IMR-90 (cell line): ENCODE measurements around the gene GATA3. TPM values are rescaled to one million over a fixed set of nuclear protein-coding genes. Genes with fewer than 3 reads are reported as not detected.

Experiments
- ATAC-seq: fragments of 200-7000 bp; cut with Tn5 transposase; 2 replicates; pipeline ENCODE4 v1.9.1; 2020; ENCODE audit warnings: low read depth, mild to moderate bottlenecking, moderate library complexity
- BruUV-seq: library from RNA; stranded (reverse); fragments of 400-500 nt; replicated peaks from 2 replicates; lab custom pipeline; 2021; lab: Mats Ljungman, UMichigan
- CTCF ChIA-PET: fragments of 300-600 bp; formaldehyde crosslinking; extraction: SDS; loops from one replicate; lab custom pipeline; 2021; ENCODE audit warnings: antibody characterized with exemption; lab: Yijun Ruan, JAX
- POLR2A ChIA-PET: fragments of 300-600 bp; sonication (Branson Sonifier 250); formaldehyde crosslinking; loops from one replicate; lab custom pipeline; 2022; ENCODE audit warnings: antibody characterized with exemption; ENCODE audit not compliant: unreplicated experiment; lab: Charles Lee
- DNase-seq: peaks from one replicate; pipeline ENCODE4 v3.0.0; 2013
- H2AFZ ChIP-seq: replicated peaks from 2 replicates; pipeline ENCODE3; 2013; ENCODE audit warnings: low read length, mild to moderate bottlenecking; ENCODE audit not compliant: poor library complexity
- H2AK5ac ChIP-seq: 2 replicates; pipeline ENCODE4 v1.6.1; 2013; ENCODE audit warnings: low read depth, low read length, inconsistent platforms
- H2AK9ac ChIP-seq: replicated peaks from 2 replicates; pipeline ENCODE3; 2013; ENCODE audit warnings: mild to moderate bottlenecking, low read depth, low read length, moderate library complexity; ENCODE audit not compliant: poor library complexity
- H2BK120ac ChIP-seq: 2 replicates; pipeline ENCODE4 v1.6.1; 2013; ENCODE audit warnings: low read depth, low read length, inconsistent platforms
- H2BK15ac ChIP-seq: 3 replicates; pipeline ENCODE4 v1.6.1; 2013; ENCODE audit warnings: low read depth, low read length, inconsistent platforms
- H2BK20ac ChIP-seq: 2 replicates; pipeline ENCODE4 v1.6.1; 2013; ENCODE audit warnings: low read depth, mild to moderate bottlenecking, inconsistent platforms, low read length, moderate library complexity
- H2BK5ac ChIP-seq: 2 replicates; pipeline ENCODE4 v1.6.1; 2013; ENCODE audit warnings: mild to moderate bottlenecking, low read depth, low read length, inconsistent platforms; ENCODE audit not compliant: poor library complexity, severe bottlenecking
- H3K14ac ChIP-seq: replicated peaks from 2 replicates; pipeline ENCODE4 v1.6.1; 2013; ENCODE audit warnings: low read depth, low read length, inconsistent platforms
- H3K18ac ChIP-seq: 2 replicates; pipeline ENCODE4 v1.6.1; 2013; ENCODE audit warnings: low read depth, low read length, control low read depth
- H3K23ac ChIP-seq: 2 replicates; pipeline ENCODE4 v1.6.1; 2013; ENCODE audit warnings: low read depth, low read length, inconsistent platforms
- H3K27ac ChIP-seq: 2 replicates; pipeline ENCODE4 v1.5.1; 2013; ENCODE audit warnings: mild to moderate bottlenecking, control low read depth, low read length; ENCODE audit not compliant: insufficient read depth
- H3K27me3 ChIP-seq: 2 replicates; pipeline ENCODE4 v1.6.1; 2013; ENCODE audit warnings: low read length; ENCODE audit not compliant: control insufficient read depth, insufficient read depth
- H3K36me3 ChIP-seq: 2 replicates; pipeline ENCODE4 v1.6.1; 2013; ENCODE audit warnings: low read length, mixed read lengths; ENCODE audit not compliant: control insufficient read depth, insufficient read depth
- H3K4ac ChIP-seq: 2 replicates; pipeline ENCODE4 v1.6.1; 2013; ENCODE audit warnings: low read depth, low read length, inconsistent platforms
- H3K4me1 ChIP-seq: 2 replicates; pipeline ENCODE4 v1.6.1; 2013; ENCODE audit warnings: low read length, mixed read lengths; ENCODE audit not compliant: control insufficient read depth, insufficient read depth
- H3K4me2 ChIP-seq: 2 replicates; pipeline ENCODE4 v1.6.1; 2013; ENCODE audit warnings: low read depth, mild to moderate bottlenecking, control low read depth, low read length, moderate library complexity
- H3K4me3 ChIP-seq: 2 replicates; pipeline ENCODE4 v1.5.1; 2013; ENCODE audit warnings: low read depth, mild to moderate bottlenecking, control low read depth, low read length, moderate library complexity; ENCODE audit not compliant: insufficient read depth
- H3K56ac ChIP-seq: 2 replicates; pipeline ENCODE4 v1.6.1; 2013; ENCODE audit warnings: low read length, inconsistent platforms; ENCODE audit not compliant: insufficient read depth; ENCODE audit errors: extremely low read depth
- H3K79me1 ChIP-seq, 2 experiments: 2 replicates each; pipeline ENCODE4 v1.6.1; 2013; ENCODE audit warnings: low read length in 2 of 2, inconsistent platforms in 1 of 2, low read depth in 1 of 2
- H3K9ac ChIP-seq: 2 replicates; pipeline ENCODE4 v1.6.1; 2013; ENCODE audit warnings: low read depth, low read length, control low read depth
- H3K9me1 ChIP-seq: 2 replicates; pipeline ENCODE4 v1.6.1; 2013; ENCODE audit warnings: low read length, inconsistent platforms; ENCODE audit not compliant: insufficient read depth
- H3K9me3 ChIP-seq: 2 replicates; pipeline ENCODE4 v1.6.1; 2013; ENCODE audit warnings: low read length; ENCODE audit not compliant: control insufficient read depth, insufficient read depth
- H4K20me1 ChIP-seq: 2 replicates; pipeline ENCODE4 v1.6.1; 2013; ENCODE audit warnings: low read length, inconsistent platforms; ENCODE audit not compliant: insufficient read depth
- H4K5ac ChIP-seq: 2 replicates; pipeline ENCODE4 v1.6.1; 2013; ENCODE audit warnings: mild to moderate bottlenecking, low read depth, low read length, control low read depth
- H4K8ac ChIP-seq, 2 experiments: 2 replicates each; pipeline ENCODE4 v1.6.1; 2013; ENCODE audit warnings: low read depth in 2 of 2, low read length in 2 of 2, control low read depth in 1 of 2, inconsistent platforms in 1 of 2
- H4K91ac ChIP-seq: 2 replicates; pipeline ENCODE4 v1.6.1; 2013; ENCODE audit warnings: low read depth, low read length, inconsistent platforms; ENCODE audit not compliant: insufficient read depth
- MAZ ChIP-seq: IDR thresholded peaks from 2 replicates; pipeline ENCODE4 v1.6.1; 2012; ENCODE audit warnings: low read depth, mild to moderate bottlenecking, low read length, improper control_type of control experiment, moderate library complexity, borderline replicate concordance
- POLR2A ChIP-seq: IDR thresholded peaks from 2 replicates; pipeline ENCODE4 v1.6.1; 2012; ENCODE audit warnings: mild to moderate bottlenecking, low read depth, low read length
- WGBS, 2 experiments: methylation state at CpG; one replicate each; pipeline versions ENCODE4 v1.1.5 to v1.1.7; 2013; ENCODE audit warnings: missing lambda C conversion rate in 2 of 2; ENCODE audit not compliant: insufficient read length in 1 of 2; ENCODE audit errors: extremely low coverage in 2 of 2; 5-methylcytosine and 5-hydroxymethylcytosine counted together
- dilution Hi-C: fragments of 300-500 bp; cut with HindIII; formaldehyde crosslinking; loops from one replicate; pipeline ENCODE4 v1.14.3; 2018; ENCODE audit warnings: low sequenced_read_pairs; ENCODE audit not compliant: unreplicated experiment
- in situ Hi-C: fragments of 300-500 bp; cut with MboI; formaldehyde crosslinking; loops from 3 replicates; pipeline ENCODE4 v1.14.3; 2019; ENCODE audit warnings: low sequenced_read_pairs, inconsistent platforms, mixed read lengths
- intact Hi-C: fragments of 100-400 bp; cut with micrococcal nuclease; formaldehyde crosslinking; loops from 2 replicates; pipeline ENCODE4 v1.10.0; 2022
- polyA plus RNA-seq, 3 experiments: library from polyadenylated mRNA; depleted of rRNA; stranded (reverse); fragments of >200 nt; gene quantifications; 2 replicates each; pipeline ENCODE4 v1.2.3, GENCODE V29; 2012; ENCODE audit warnings: low replicate concordance in 1 of 3
- total RNA-seq: library from RNA; depleted of rRNA; stranded (reverse); fragments of >200 nt; gene quantifications from 2 replicates; pipeline ENCODE4 v1.2.3, GENCODE V29; 2012
- TF ChIP-seq, protein P1 (sequence below): fragments of 150-350 bp; IDR thresholded peaks from 2 replicates; pipeline ENCODE4 v1.6.1; 2016; ENCODE audit warnings: low read depth, mild to moderate bottlenecking, low read length, moderate library complexity, borderline replicate concordance
- TF ChIP-seq, protein P2 (sequence below): conservative IDR thresholded peaks from 2 replicates; pipeline ENCODE4 v1.5.1; 2012; ENCODE audit warnings: mild to moderate bottlenecking, low read depth, low read length, improper control_type of control experiment

Gene GATA3
- total and polyA plus RNA-seq, 2 of the 4 experiments (the other 2 are of a cell fraction) = 0.21 TPM; not detected in 1

DNA sequence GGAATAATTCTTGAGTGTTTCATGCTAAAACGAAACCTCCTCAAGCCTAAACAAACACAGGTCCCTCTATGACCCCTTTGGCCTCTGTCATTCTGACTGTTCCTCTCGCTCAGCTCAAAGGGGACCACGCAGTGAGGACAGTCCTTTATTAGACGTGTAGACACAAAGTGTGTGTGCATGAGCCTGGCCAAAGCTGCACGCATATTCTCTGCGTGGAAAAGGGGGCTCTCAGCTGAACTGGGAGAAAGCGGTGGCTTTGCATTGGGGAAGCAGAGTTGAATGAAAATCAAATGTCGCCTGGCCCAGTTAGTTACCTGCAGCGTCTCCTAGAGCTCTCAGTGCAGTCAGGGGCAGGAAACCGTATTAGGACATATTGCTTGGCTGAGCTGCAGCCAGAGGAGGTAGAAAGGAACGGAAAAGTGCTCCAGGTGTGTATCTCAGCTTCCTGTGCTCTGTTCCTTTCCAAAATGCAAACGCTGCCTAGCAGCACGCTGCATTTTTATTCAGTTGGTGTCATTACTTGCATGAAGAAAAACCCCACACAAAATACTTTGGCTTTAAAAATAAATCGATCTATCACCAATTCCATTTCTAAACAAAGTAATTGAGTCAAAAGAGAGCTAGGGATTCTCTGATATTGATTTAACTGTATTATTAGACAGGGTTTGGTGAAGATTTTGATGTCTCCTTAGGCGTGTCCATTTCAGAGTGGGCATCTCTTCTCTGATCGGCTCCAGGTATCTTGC is 4.9 kb downstream of the GATA3 start:
- no peak overlapping the region for H3K23ac ChIP-seq
- no peak overlapping the region for H3K18ac ChIP-seq
- in situ Hi-C loops (no loop called here), dilution Hi-C loops (no loop called here), intact Hi-C loops (no loop called here)
- H2AFZ ChIP-seq = peak overlapping the region; percentile 36
- no peaks in the 10 kb centered on the region for H4K20me1 ChIP-seq
- H3K4ac ChIP-seq = no peak overlapping the region
- H3K4me1 ChIP-seq = no peaks in the 10 kb centered on the region
- H4K91ac ChIP-seq = no peak overlapping the region
- no peaks in the 10 kb centered on the region for H3K79me1 ChIP-seq
- peaks cover 4% of the 10 kb centered on the region; the same call in 1 of the 2 replicates for H3K9me3 ChIP-seq
- H3K27ac ChIP-seq = no peak overlapping the region
- H2BK5ac ChIP-seq = no peak overlapping the region
- TF ChIP-seq, protein P1, sequence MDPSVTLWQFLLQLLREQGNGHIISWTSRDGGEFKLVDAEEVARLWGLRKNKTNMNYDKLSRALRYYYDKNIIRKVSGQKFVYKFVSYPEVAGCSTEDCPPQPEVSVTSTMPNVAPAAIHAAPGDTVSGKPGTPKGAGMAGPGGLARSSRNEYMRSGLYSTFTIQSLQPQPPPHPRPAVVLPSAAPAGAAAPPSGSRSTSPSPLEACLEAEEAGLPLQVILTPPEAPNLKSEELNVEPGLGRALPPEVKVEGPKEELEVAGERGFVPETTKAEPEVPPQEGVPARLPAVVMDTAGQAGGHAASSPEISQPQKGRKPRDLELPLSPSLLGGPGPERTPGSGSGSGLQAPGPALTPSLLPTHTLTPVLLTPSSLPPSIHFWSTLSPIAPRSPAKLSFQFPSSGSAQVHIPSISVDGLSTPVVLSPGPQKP = no peak
- TF ChIP-seq MAZ = no peak
- no peak for TF ChIP-seq POLR2A
- TF ChIP-seq, protein P2, sequence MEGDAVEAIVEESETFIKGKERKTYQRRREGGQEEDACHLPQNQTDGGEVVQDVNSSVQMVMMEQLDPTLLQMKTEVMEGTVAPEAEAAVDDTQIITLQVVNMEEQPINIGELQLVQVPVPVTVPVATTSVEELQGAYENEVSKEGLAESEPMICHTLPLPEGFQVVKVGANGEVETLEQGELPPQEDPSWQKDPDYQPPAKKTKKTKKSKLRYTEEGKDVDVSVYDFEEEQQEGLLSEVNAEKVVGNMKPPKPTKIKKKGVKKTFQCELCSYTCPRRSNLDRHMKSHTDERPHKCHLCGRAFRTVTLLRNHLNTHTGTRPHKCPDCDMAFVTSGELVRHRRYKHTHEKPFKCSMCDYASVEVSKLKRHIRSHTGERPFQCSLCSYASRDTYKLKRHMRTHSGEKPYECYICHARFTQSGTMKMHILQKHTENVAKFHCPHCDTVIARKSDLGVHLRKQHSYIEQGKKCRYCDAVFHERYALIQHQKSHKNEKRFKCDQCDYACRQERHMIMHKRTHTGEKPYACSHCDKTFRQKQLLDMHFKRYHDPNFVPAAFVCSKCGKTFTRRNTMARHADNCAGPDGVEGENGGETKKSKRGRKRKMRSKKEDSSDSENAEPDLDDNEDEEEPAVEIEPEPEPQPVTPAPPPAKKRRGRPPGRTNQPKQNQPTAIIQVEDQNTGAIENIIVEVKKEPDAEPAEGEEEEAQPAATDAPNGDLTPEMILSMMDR = no peak
- no peak overlapping the region for H2AK5ac ChIP-seq
- H2BK120ac ChIP-seq = no peak overlapping the region
- no peak overlapping the region for H3K56ac ChIP-seq
- DNase-seq (no peak), ATAC-seq (no peak)
- no peak overlapping the region; the same call in 1 of the 2 replicates for H2BK20ac ChIP-seq
- H3K4me2 ChIP-seq = no peak overlapping the region; the same call in none of the 2 replicates
- no peak overlapping the region for H4K5ac ChIP-seq
- no peak overlapping the region for H3K4me3 ChIP-seq
- 69% methylated on average over 7 of the region's 16 CpGs; no CpG with 5 or more reads in 1 of the 2 experiments for WGBS, 2 experiments
- H3K27me3 ChIP-seq = peaks cover 81% of the 10 kb centered on the region
- no peak overlapping the region for H3K14ac ChIP-seq
- CTCF ChIA-PET = interaction anchor here (0.7 kb wide), 1 partner anchor 15 kb away, joined by 3 read pairs; no protein-coding TSS in a partner anchor
- no peaks in the 10 kb centered on the region for H3K36me3 ChIP-seq
- H3K9ac ChIP-seq = no peak overlapping the region
- BruUV-seq = no TSS peak
- no peak overlapping the region for H4K8ac ChIP-seq
- no peaks in the 10 kb centered on the region; the same call in 1 of the 2 replicates for H3K9me1 ChIP-seq
- H2AK9ac ChIP-seq = no peak overlapping the region
- POLR2A ChIA-PET = no interaction called here
- H2BK15ac ChIP-seq = no peak overlapping the region
